GM21786 (cell line): ENCODE measurements around the gene SMARCA4.
"Not testable (repeated sequence)": the region's sequence is repeated elsewhere in the genome, so short reads cannot be mapped to it uniquely, and the experiment has no call there.

Experiments used
- ATAC-seq: cut with Tn5 transposase; IDR thresholded peaks from one replicate; pipeline ENCODE4 v1.9.1; 2021; ENCODE audit not compliant: unreplicated experiment

SMARCA4 gene

GRCh38 chr19:10975374-10976130 lies 14.7 kb downstream of the SMARCA4 start:
- ATAC-seq = no peak

DNA sequence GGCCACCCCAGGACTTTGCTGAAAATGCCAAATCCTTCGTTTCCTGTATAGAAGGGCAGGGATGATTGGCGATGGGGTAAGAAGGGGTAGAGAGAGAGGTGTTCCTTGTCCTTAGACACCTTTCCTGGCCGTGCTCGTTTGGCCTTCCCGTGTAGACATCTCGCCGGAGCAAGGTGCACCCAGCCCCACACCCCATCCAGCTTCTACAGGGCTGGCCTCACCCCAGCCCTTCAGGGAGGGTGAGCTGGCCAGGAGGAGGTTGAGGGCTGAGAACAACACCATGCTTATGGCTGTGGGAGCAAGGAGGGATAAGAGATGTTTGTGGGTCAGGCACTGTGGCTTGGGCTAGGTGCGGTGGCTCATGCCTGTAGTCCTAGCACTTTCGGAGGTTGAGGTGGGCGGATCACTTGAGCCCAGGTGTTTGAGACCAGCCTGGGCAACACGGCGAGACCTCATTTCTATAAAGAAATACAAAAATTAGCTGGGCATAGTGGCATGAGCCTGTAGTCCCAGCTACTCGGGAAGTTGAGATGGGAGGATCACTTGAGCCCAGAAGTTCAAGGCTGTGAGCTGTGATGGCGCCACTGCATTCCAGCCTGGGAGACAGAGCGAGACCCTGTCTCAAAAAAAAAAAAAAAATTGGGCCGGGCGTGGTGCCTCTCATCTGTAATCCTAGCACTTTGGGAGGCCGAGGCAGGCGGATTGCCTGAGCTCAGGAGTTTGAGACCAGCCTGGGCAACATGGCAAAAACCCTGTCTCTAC lies 15.5 kb downstream of the SMARCA4 start:
- ATAC-seq = no peak

DNA sequence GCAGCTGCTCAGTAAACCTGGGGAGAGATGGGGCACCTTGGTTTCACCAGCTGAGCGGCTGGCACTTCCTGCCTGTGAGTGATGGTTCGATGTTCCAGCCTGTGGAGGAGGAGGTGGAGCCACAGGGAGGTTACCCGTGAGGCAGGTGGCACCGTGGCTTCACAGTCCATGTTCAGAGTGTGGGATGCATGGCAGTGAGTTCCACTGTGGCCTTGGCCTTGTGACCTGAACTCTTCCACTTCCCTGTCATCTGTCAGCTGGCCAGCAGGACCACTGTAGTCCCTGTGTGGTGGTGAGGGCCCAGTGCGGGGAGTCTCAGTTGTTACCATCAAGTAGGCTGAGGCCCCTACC lies 16.9 kb downstream of the SMARCA4 start:
- ATAC-seq = no peak

DNA sequence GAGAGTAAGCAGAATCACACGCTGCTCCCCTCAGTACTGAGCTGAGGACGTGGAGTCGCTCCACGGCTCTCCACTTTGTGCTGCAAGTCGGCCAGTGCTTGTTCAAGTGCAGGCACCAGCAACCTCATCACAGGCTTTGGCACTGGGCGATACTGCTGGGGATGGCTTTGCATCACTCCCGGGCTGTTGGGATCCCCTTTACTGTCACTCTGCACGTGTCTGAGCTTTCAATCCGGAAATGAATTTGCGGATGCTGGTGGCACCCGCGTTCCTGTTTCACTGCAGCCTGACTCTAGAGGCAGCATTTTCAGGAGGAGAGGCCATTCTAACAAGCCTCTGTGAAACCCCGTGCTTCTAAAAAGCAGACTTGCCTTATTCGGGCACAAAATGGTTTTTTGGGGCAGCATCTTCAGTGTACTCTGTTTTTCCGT lies 19.1 kb downstream of the SMARCA4 start:
- no peak for ATAC-seq

GRCh38 chr19:10981252-10981895 lies 20.5 kb downstream of the SMARCA4 start:
- no peak for ATAC-seq

- ATAC-seq = no peak
These were observed 22.2 kb downstream of the SMARCA4 start for GRCh38 chr19:10983026-10983425.

DNA sequence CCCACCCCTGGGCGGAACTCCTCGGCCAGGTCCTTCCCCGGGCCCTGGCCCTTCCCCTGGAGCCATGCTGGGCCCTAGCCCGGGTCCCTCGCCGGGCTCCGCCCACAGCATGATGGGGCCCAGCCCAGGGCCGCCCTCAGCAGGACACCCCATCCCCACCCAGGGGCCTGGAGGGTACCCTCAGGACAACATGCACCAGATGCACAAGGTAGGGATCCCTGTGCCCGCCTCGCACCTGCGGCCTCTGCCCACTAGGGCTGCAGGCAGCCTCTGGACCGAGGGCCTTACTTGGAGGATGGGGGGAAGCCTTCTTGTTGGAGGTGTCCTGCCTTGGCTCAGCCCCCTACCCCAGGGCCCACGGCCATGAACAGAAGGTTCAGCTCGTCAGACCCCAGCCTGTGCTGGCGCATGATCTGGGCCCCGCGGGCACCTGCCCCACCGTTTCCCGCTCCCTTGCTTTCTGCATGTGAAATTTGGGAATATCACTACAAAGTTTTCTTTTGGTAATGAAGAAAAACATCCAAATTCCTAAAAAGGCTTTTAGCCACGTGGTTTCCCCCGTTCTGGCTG lies 23.4 kb downstream of the SMARCA4 start:
- no peak for ATAC-seq

GRCh38 chr19:10985502-10985901 lies 24.7 kb downstream of the SMARCA4 start:
- ATAC-seq = no peak

GRCh38 chr19:10986301-10987127 lies 25.7 kb downstream of the SMARCA4 start:
- no peak for ATAC-seq

DNA sequence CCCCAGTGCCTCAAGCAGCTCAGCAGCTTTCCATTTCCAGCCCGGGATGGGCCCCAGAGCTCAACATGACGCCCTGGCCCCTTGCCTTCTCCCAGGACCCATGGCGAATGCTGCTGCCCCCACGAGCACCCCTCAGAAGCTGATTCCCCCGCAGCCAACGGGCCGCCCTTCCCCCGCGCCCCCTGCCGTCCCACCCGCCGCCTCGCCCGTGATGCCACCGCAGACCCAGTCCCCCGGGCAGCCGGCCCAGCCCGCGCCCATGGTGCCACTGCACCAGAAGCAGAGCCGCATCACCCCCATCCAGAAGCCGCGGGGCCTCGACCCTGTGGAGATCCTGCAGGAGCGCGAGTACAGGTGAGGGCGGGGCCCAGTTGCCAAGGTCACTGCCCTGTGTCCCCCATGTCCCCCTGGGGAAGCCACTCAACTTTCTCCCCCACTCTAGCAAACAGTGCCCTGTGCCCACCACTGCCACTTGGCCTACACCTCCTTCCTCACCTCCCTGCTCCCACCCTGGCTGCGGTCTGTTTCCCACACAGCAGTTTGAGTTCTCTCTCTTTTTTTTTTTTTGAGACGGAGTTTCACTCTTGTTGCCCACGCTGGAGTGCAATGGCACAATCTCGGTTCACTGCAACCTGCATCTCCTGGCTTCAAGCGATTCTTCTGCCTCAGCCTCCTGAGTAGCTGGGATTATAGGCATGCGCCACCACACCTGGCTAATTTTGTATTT lies 26.9 kb downstream of the SMARCA4 start:
- ATAC-seq = no peak

GRCh38 chr19:10988380-10988779 lies 27.6 kb downstream of the SMARCA4 start:
- ATAC-seq = no peak

- ATAC-seq = no peak
These were observed 28.1 kb downstream of the SMARCA4 start for GRCh38 chr19:10988921-10989320.

DNA sequence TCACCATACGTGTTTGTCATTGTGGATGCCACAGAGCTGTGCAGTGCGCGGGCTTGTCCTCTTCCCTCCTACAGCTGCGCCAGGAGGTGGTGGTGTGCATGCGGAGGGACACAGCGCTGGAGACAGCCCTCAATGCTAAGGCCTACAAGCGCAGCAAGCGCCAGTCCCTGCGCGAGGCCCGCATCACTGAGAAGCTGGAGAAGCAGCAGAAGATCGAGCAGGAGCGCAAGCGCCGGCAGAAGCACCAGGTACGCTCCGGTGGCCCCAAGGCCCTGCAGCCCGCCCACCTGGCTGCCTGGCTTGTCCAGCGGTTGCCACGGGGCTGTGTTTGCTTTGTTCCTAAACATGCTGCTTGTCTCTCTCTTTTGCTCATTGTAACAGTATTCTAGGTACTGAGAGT lies 30.2 kb downstream of the SMARCA4 start:
- ATAC-seq = no peak

- no peak for ATAC-seq
These were observed 30.8 kb downstream of the SMARCA4 start for GRCh38 chr19:10991521-10992081.

- not testable (repeated sequence) for ATAC-seq
These were observed 31.3 kb downstream of the SMARCA4 start for GRCh38 chr19:10992174-10992573.

- ATAC-seq = no peak
These were observed 35.2 kb downstream of the SMARCA4 start for GRCh38 chr19:10995926-10996600.

GRCh38 chr19:10998045-10998533 lies 37.3 kb downstream of the SMARCA4 start:
- ATAC-seq = no peak

GRCh38 chr19:10998666-10999065 lies 37.8 kb downstream of the SMARCA4 start:
- no peak for ATAC-seq

DNA sequence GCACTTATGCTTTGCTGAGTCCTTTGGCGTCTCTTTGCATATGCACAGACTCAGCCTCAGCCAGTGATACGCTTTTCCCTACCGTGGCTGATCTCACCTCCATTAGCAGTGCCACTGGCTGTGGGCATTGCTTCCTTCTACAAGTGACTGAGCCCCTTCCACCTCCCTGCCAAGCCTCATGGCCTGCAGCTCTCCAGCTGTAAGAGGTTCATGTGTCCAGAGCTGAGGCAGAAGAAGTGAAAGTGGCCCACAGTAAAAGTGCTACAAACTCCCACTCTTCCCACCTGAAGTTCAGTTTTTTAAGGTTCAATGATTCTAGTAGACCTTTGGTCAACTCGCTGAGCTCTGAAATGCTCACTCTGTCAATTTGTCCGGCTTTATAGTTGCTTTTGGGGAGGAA lies 44.7 kb downstream of the SMARCA4 start:
- no peak for ATAC-seq
